HepG2 (cell line): Measurements from ENCODE around the gene HES1. TPM values are rescaled to one million over a fixed set of nuclear protein-coding genes. Genes with fewer than 3 reads are reported as not detected.
A peak's percentile ranks its signal among the peaks of the same experiment; 100 is the strongest.
"Not testable (repeated sequence)": the region's sequence is repeated elsewhere in the genome, so short reads cannot be mapped to it uniquely, and the experiment has no call there.

Experiments used
- ATAC-seq: fragments of 200-7000 bp; cut with Tn5 transposase; 3 replicates; pipeline ENCODE4 v1.9.1; 2020; ENCODE audit warnings: mild to moderate bottlenecking, moderate library complexity
- BruUV-seq: library from RNA; stranded (reverse); fragments of 400-500 nt; replicated peaks from 2 replicates; lab custom pipeline; 2021; lab: Mats Ljungman, UMichigan
- CTCF ChIA-PET: fragments of 300-600 bp; formaldehyde crosslinking; extraction: SDS; loops from one replicate; lab custom pipeline; 2021; ENCODE audit warnings: low total read pairs, inconsistent platforms, low intra/inter-chr PET ratio; lab: Yijun Ruan, JAX
- POLR2A ChIA-PET: fragments of 350-600 bp; sonication (Branson Sonifier 250); formaldehyde crosslinking; loops from one replicate; lab custom pipeline; 2020; ENCODE audit warnings: antibody characterized with exemption, inconsistent platforms; lab: Yijun Ruan, JAX
- DNase-seq: peaks from one replicate; pipeline ENCODE4 v3.0.0-alpha.2; 2015; ENCODE audit warnings: low spot score
- FAIRE-seq: peaks from 3 replicates; lab custom pipeline; 2011; peaks lifted over from hg19 to GRCh38; lab: Jason Lieb, UNC
- H2AFZ ChIP-seq: one replicate; pipeline ENCODE4 v1.6.1; 2011; ENCODE audit warnings: low read length, inconsistent platforms
- H3K27ac ChIP-seq: fragments of 300-600 bp; 3 replicates; pipeline ENCODE4 v1.8.0; 2011; ENCODE audit warnings: mixed run types, mild to moderate bottlenecking, mixed read lengths, low read length, inconsistent platforms; ENCODE audit not compliant: insufficient read depth; ENCODE audit errors: extremely low read length
- H3K27me3 ChIP-seq, 2 experiments: fragments of 200-600 bp in 1 of 2; 2 replicates in 1 of 2; 3 replicates in 1 of 2; pipeline versions ENCODE4 v1.6.0 to v1.8.0; 2011; ENCODE audit warnings: low read length in 2 of 2, mild to moderate bottlenecking in 2 of 2, moderate library complexity in 2 of 2, inconsistent platforms in 1 of 2; ENCODE audit not compliant: insufficient read depth in 2 of 2, control insufficient read depth in 1 of 2
- H3K36me3 ChIP-seq, 2 experiments: fragments of 200-600 bp in 1 of 2; replicated peaks in 1 of 2; 2 replicates in 1 of 2; 3 replicates in 1 of 2; pipeline versions ENCODE4 v1.5.1 to v1.8.0; 2011; ENCODE audit warnings: low read length in 2 of 2, inconsistent platforms in 1 of 2; ENCODE audit not compliant: insufficient read depth in 2 of 2, control insufficient read depth in 1 of 2
- H3K4me1 ChIP-seq: 2 replicates; pipeline ENCODE4 v1.5.1; 2012; ENCODE audit warnings: low read length, inconsistent platforms; ENCODE audit not compliant: insufficient read depth
- H3K4me2 ChIP-seq: 2 replicates; pipeline ENCODE4 v1.6.0; 2011; ENCODE audit warnings: low read depth, low read length, inconsistent platforms
- H3K4me3 ChIP-seq, 3 experiments: fragments of 200-600 bp in 1 of 3; sonication (generic), shearing (Covaris generic) in 1 of 3; replicated peaks in 1 of 3; 2 replicates each; pipeline ENCODE4 v1.5.1; 2011 to 2016; ENCODE audit warnings: low read length in 3 of 3, inconsistent platforms in 2 of 3, low read depth in 2 of 3, mild to moderate bottlenecking in 2 of 3, control low read depth in 1 of 3, mixed read lengths in 1 of 3; ENCODE audit not compliant: insufficient read depth in 1 of 3
- H3K79me2 ChIP-seq: one replicate; pipeline ENCODE4 v1.6.1; 2011; ENCODE audit warnings: low read length, inconsistent platforms; ENCODE audit not compliant: insufficient read depth
- H3K9ac ChIP-seq: 2 replicates; pipeline ENCODE4 v1.6.0; 2011; ENCODE audit warnings: mild to moderate bottlenecking, low read depth, low read length, inconsistent platforms; ENCODE audit not compliant: insufficient read depth
- H3K9me3 ChIP-seq: 2 replicates; pipeline ENCODE4 v1.5.1; 2012; ENCODE audit warnings: mild to moderate bottlenecking, low read length
- H4K20me1 ChIP-seq: 2 replicates; pipeline ENCODE4 v1.6.0; 2011; ENCODE audit warnings: inconsistent platforms, mild to moderate bottlenecking, low read length, moderate library complexity; ENCODE audit not compliant: insufficient read depth
- ATF5 ChIP-seq: sonication (generic); formaldehyde crosslinking; IDR thresholded peaks from 2 replicates; pipeline ENCODE4 v1.4.0; 2020; ENCODE audit warnings: mild to moderate bottlenecking, low read depth, missing genetic modification reagents
- FIP1L1 ChIP-seq: fragments of 200-400 bp; formaldehyde crosslinking; IDR thresholded peaks from 2 replicates; pipeline ENCODE4 v1.6.1; 2018; ENCODE audit warnings: low read depth, mild to moderate bottlenecking, low read length, moderate library complexity, borderline replicate concordance; ENCODE audit not compliant: insufficient read depth
- MTF2 ChIP-seq: sonication (generic); formaldehyde crosslinking; IDR thresholded peaks from 2 replicates; pipeline ENCODE4 v1.5.0; 2020; ENCODE audit warnings: missing genetic modification reagents, borderline replicate concordance
- SMARCC2 ChIP-seq: fragments of 450-650 bp; IDR thresholded peaks from 2 replicates; pipeline ENCODE4 v1.6.1; 2017; ENCODE audit warnings: antibody characterized with exemption, mild to moderate bottlenecking
- YEATS2 ChIP-seq: sonication (generic); formaldehyde crosslinking; IDR thresholded peaks from 2 replicates; pipeline ENCODE4 v1.4.0; 2020; ENCODE audit warnings: missing genetic modification reagents, borderline replicate concordance
- YEATS4 ChIP-seq: sonication (generic); formaldehyde crosslinking; IDR thresholded peaks from 2 replicates; pipeline ENCODE4 v1.4.0; 2020; ENCODE audit warnings: missing genetic modification reagents, borderline replicate concordance
- ZBTB14 ChIP-seq: sonication (generic); formaldehyde crosslinking; IDR thresholded peaks from 2 replicates; pipeline ENCODE4 v1.4.0; 2020; ENCODE audit warnings: missing genetic modification reagents
- ZBTB34 ChIP-seq: sonication (generic); formaldehyde crosslinking; IDR thresholded peaks from 2 replicates; pipeline ENCODE4 v1.8.0; 2022; ENCODE audit warnings: mild to moderate bottlenecking, missing genetic modification reagents
- ZGPAT ChIP-seq: IDR thresholded peaks from 2 replicates; pipeline ENCODE4 v1.6.1; 2016; ENCODE audit warnings: mild to moderate bottlenecking
- ZNF124 ChIP-seq: sonication (generic); formaldehyde crosslinking; IDR thresholded peaks from 2 replicates; pipeline ENCODE4 v1.4.0; 2020; ENCODE audit warnings: missing genetic modification reagents
- ZNF468 ChIP-seq: sonication (generic); formaldehyde crosslinking; IDR thresholded peaks from 2 replicates; pipeline ENCODE4 v1.8.0; 2022; ENCODE audit warnings: mild to moderate bottlenecking, moderate library complexity, missing genetic modification reagents
- ZNF562 ChIP-seq: sonication (generic); formaldehyde crosslinking; IDR thresholded peaks from 2 replicates; pipeline ENCODE4 v1.8.0; 2022; ENCODE audit warnings: missing genetic modification reagents, borderline replicate concordance
- WGBS: methylation state at CpG from one replicate; pipeline ENCODE4 v1.1.6; 2017; ENCODE audit warnings: low lambda C conversion rate; 5-methylcytosine and 5-hydroxymethylcytosine counted together
- in situ Hi-C: cut with HindIII; loops from 2 replicates; pipeline ENCODE4 v1.10.0; 2017; ENCODE audit warnings: low pct_unique_long_range_greater_than_20kb; ENCODE audit not compliant: extremely low pct_ligation_motif_present
- intact Hi-C: fragments of 100-400 bp; cut with micrococcal nuclease; formaldehyde crosslinking; loops from one replicate; pipeline ENCODE4 v1.10.0; 2022; ENCODE audit not compliant: unreplicated experiment
- polyA plus RNA-seq, 8 experiments: library from polyadenylated mRNA; depleted of rRNA in 3 of 8; stranded (reverse) in 7 of 8; unstranded in 1 of 8; fragments of >200 nt; fragmentation: Illumina TruSeq in 4 of 8; extraction: Trizol in 4 of 8; gene quantifications; 2 replicates each; pipeline versions ENCODE4 v1.2.1 to v1.2.3, GENCODE V29; 2011 to 2016; ENCODE audit warnings: low read depth in 4 of 8, missing spikeins in 1 of 8, mixed read lengths in 1 of 8; ENCODE audit not compliant: insufficient read depth in 1 of 8
- total RNA-seq, 5 experiments: library from RNA; depleted of rRNA; stranded (reverse); fragments of >200 nt; fragmentation: Illumina TruSeq; extraction: Trizol; gene quantifications; 2 replicates each; pipeline ENCODE4 v1.2.3, GENCODE V29; 2016; ENCODE audit warnings: low read depth in 1 of 5

The HES1 gene
- total and polyA plus RNA-seq, 2 of the 13 experiments (the other 11 are each of a cell fraction or from before 2014, with no cell fraction given) = 15.4 to 19.8 TPM

- H3K27me3 ChIP-seq, H3K9me3 ChIP-seq, CTCF ChIA-PET, H3K27ac ChIP-seq, H3K79me2 ChIP-seq, FAIRE-seq, DNase-seq, H2AFZ ChIP-seq, intact Hi-C loops, ATAC-seq, in situ Hi-C loops, BruUV-seq, H3K36me3 ChIP-seq, H4K20me1 ChIP-seq: not testable (repeated sequence)
- Histone ChIP-seq H3K9ac (peak overlapping the region; percentile 5; the same call in 1 of the 2 replicates), H3K4me1 (peaks cover 50% of the 10 kb centered on the region), H3K4me2 (peak overlapping the region; percentile 67), H3K4me3 (0 out of 6 replicates have a peak overlapping the region, but pooled peaks of 1 of the 3 experiments have one; percentile 36)
- POLR2A ChIA-PET = interaction anchor here (0.5 to 3.2 kb wide), 11 partner anchors 12 to 65 kb away, joined by 3 to 17 read pairs (median 10); partner anchors contain the start of gene HES1
- 0 out of 2 replicates have a peak, but pooled peaks have one; percentile 3 for TF ChIP-seq MTF2 (CRISPR knock-in tag)
- 81% methylated on average over 10 of the region's 10 CpGs for WGBS
Measured at GRCh38 chr3:194090178-194090555, 45.8 kb upstream of the HES1 start.

GRCh38 chr3:194090716-194091115 is 45.2 kb upstream of the HES1 start:
- no peak overlapping the region for H3K27ac ChIP-seq
- intact Hi-C loops = no loop called here
- no peak for TF ChIP-seq ZBTB14 (CRISPR knock-in tag)
- no peak for TF ChIP-seq YEATS2 (CRISPR knock-in tag)
- TF ChIP-seq ZNF124 (CRISPR knock-in tag) = no peak
- no peak for TF ChIP-seq ZNF562 (CRISPR knock-in tag)
- no peak for TF ChIP-seq ZBTB34 (CRISPR knock-in tag)
- TF ChIP-seq ATF5 = no peak
- no peak for TF ChIP-seq SMARCC2
- no peak for TF ChIP-seq ZGPAT
- no peak for TF ChIP-seq YEATS4 (CRISPR knock-in tag)
- TF ChIP-seq FIP1L1 = no peak
- no peak for TF ChIP-seq ZNF468

More at GRCh38 chr3:194090716-194091115, 45.2 kb upstream of the HES1 start:
- 87% methylated on average over 6 of the region's 8 CpGs for WGBS
- no peak overlapping the region for H3K9ac ChIP-seq
- no peaks in the 10 kb centered on the region; a peak in 1 of 5 replicates for H3K27me3 ChIP-seq
- FAIRE-seq (no peak), DNase-seq (no peak), ATAC-seq (no peak)
- H3K79me2 ChIP-seq = no peaks in the 10 kb centered on the region
- in situ Hi-C loops = no loop called here
- peaks cover 52% of the 10 kb centered on the region for H3K4me1 ChIP-seq
- no peak overlapping the region for H2AFZ ChIP-seq
- H3K9me3 ChIP-seq = no peaks in the 10 kb centered on the region
- ChIA-PET CTCF (no interaction called here), POLR2A (interaction anchor here (0.9 to 2.7 kb wide), 5 partner anchors 11 to 44 kb away, joined by 3 to 17 read pairs (median 11); no protein-coding TSS in a partner anchor)
- H3K36me3 ChIP-seq = no peaks in the 10 kb centered on the region
- H3K4me3 ChIP-seq = no peak overlapping the region
- H3K4me2 ChIP-seq = no peak overlapping the region
- no TSS peak for BruUV-seq
- H4K20me1 ChIP-seq = no peaks in the 10 kb centered on the region
